Activated CD4-positive, alpha-beta memory T cell treated with anti-CD3 and anti-CD28 coated beads for 36 hours (primary cell): ENCODE data around the gene RARB. TPM values are rescaled to one million over a fixed set of nuclear protein-coding genes. Genes with fewer than 3 reads are reported as not detected.

ENCODE experiments used
- CTCF ChIA-PET: fragments of 350-600 bp; sonication (Branson Sonifier 250); formaldehyde crosslinking; loops from one replicate; lab custom pipeline; 2021; ENCODE audit warnings: antibody characterized with exemption, inconsistent platforms; lab: Charles Lee
- POLR2A ChIA-PET: fragments of 350-600 bp; sonication (Branson Sonifier 250); formaldehyde crosslinking; loops from one replicate; lab custom pipeline; 2021; ENCODE audit warnings: antibody characterized with exemption; lab: Charles Lee
- DNase-seq: peaks from one replicate; pipeline ENCODE4 v3.0.0-alpha.2; 2020
- H3K27ac Mint-ChIP-seq: one replicate; pipeline ENCODE4 v1.8.0; 2021; ENCODE audit warnings: mixed read lengths
- H3K27me3 Mint-ChIP-seq: one replicate; pipeline ENCODE4 v1.8.0; 2021; ENCODE audit warnings: mixed read lengths
- H3K36me3 Mint-ChIP-seq: one replicate; pipeline ENCODE4 v1.8.0; 2021; ENCODE audit warnings: mixed read lengths
- H3K4me1 Mint-ChIP-seq: one replicate; pipeline ENCODE4 v1.8.0; 2021; ENCODE audit warnings: low read depth, mixed read lengths
- H3K4me3 Mint-ChIP-seq: one replicate; pipeline ENCODE4 v1.8.0; 2021; ENCODE audit warnings: mild to moderate bottlenecking, mixed read lengths
- H3K9me3 Mint-ChIP-seq: one replicate; pipeline ENCODE4 v1.8.0; 2021; ENCODE audit warnings: mixed read lengths
- intact Hi-C: fragments of 100-400 bp; cut with micrococcal nuclease; formaldehyde crosslinking; loops from one replicate; pipeline ENCODE4 v1.15.1; 2023
- total RNA-seq, 2 experiments: library from RNA; stranded (reverse); gene quantifications; one replicate each; pipeline ENCODE4 v1.2.3, GENCODE V29; 2021

RARB gene
- total RNA-seq, 2 experiments from 2014 or later = not detected

DNA sequence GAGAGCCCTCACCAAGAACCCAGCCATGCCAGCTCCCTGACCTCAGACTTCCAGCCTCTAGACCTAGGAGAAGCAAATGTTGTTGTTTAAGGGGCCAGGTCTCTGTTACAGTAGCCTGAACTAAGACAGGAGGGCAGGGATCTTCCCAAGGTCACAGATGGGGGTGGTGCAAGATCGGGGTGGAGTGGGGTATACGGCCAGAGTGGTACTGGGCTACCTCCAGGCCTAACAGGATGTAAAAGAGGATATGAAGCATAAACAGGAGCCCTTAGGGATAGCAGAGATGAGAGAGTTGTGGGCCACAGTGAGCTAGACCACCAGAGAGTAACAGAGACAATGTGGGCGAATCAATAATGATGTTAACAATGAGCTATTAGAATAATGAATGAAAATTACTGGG lies 153.8 kb downstream of the RARB start:
- H3K9me3 Mint-ChIP-seq = no peaks in the 10 kb centered on the region
- H3K4me3 Mint-ChIP-seq = no peak overlapping the region
- H3K36me3 Mint-ChIP-seq = no peaks in the 10 kb centered on the region
- no peak for DNase-seq
- no peak overlapping the region for H3K27ac Mint-ChIP-seq
- ChIA-PET CTCF (interaction anchor here (0.9 kb wide), 1 partner anchor 12 kb away, joined by 3 read pairs; no protein-coding TSS in a partner anchor), POLR2A (no interaction called here)
- H3K4me1 Mint-ChIP-seq = no peaks in the 10 kb centered on the region
- intact Hi-C loops = no loop called here
- no peaks in the 10 kb centered on the region for H3K27me3 Mint-ChIP-seq

- Mint-ChIP-seq H3K9me3 (no peaks in the 10 kb centered on the region), H3K36me3 (no peaks in the 10 kb centered on the region), H3K27ac (no peak overlapping the region), H3K4me3 (no peak overlapping the region), H3K27me3 (no peaks in the 10 kb centered on the region), H3K4me1 (no peaks in the 10 kb centered on the region)
- CTCF ChIA-PET = interaction anchor here (0.9 kb wide), 1 partner anchor 13 kb away, joined by 3 read pairs; no protein-coding TSS in a partner anchor
- DNase-seq = no peak
- POLR2A ChIA-PET = no interaction called here
- intact Hi-C loops = no loop called here
Observed at GRCh38 chr3:25582242-25582641, 154.2 kb downstream of the RARB start.

DNA sequence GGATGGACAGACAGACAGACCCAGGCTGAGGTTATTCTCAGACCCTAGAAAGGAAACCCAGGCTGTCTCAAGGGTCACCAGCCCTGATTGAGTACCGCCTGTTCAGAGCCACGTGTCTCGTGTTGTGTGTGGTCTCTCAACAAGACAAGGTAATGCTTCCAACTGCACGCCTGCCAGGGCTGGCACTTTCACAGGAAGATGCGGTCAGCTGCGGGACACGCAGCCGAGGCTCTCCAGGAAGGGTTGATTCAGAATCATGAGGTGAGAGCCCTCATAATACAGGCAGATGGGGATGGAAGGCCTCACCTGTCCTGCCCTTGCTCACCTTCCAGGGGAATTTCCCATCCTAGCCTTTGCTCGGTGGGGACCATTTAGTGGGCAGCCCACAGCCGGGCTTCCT lies 155.3 kb downstream of the RARB start:
- ChIA-PET CTCF (no interaction called here), POLR2A (no interaction called here)
- Mint-ChIP-seq H3K9me3 (no peaks in the 10 kb centered on the region), H3K4me3 (no peak overlapping the region), H3K27me3 (no peaks in the 10 kb centered on the region), H3K27ac (no peak overlapping the region), H3K4me1 (no peaks in the 10 kb centered on the region), H3K36me3 (no peaks in the 10 kb centered on the region)
- DNase-seq = no peak
- intact Hi-C loops = no loop called here

DNA sequence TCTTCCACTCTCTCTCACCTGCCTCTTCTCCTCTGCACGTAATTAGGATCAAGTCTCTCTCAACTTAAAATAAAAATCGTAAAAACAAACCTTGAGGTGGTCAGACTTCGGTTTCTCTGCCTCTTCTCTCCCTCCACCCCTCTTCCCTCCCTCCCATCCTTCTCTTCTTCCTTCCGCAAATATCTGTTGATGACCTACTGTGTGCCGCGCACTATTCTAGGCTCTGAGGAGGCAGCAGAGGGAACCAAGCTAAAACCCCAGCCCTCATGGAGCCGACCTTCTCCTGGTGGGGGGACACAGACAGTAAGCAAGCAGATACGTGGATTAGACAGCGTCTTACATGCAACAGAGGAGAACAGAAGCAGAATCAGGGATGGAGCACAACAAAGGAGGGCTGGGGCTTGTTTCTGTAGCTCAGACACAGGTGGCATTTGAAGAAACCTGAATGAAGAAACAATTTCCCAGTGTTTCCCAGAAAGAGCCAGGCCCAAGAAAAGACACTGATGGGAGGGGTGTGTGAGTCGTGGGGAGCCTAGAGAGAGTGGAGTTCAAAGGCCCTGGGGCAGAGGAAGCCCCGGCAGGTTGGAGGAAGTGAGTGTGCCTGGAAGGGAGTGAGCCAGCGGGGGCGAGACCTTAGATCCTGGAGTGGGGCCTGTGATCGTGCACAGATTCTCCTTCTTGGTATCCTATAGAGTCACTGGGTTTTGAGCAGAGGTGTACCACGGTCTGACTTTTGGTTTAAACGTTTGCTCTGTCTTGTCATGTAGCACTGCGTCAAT lies 156.1 kb downstream of the RARB start:
- H3K27me3 Mint-ChIP-seq = no peaks in the 10 kb centered on the region
- intact Hi-C loops = no loop called here
- POLR2A ChIA-PET = no interaction called here
- no peak for DNase-seq
- CTCF ChIA-PET = interaction anchor here (1.7 kb wide), 1 partner anchor 10 kb away, joined by 6 read pairs; no protein-coding TSS in a partner anchor
- H3K36me3 Mint-ChIP-seq = no peaks in the 10 kb centered on the region
- no peaks in the 10 kb centered on the region for H3K4me1 Mint-ChIP-seq
- H3K4me3 Mint-ChIP-seq = no peak overlapping the region
- no peaks in the 10 kb centered on the region for H3K9me3 Mint-ChIP-seq
- H3K27ac Mint-ChIP-seq = no peak overlapping the region

DNA sequence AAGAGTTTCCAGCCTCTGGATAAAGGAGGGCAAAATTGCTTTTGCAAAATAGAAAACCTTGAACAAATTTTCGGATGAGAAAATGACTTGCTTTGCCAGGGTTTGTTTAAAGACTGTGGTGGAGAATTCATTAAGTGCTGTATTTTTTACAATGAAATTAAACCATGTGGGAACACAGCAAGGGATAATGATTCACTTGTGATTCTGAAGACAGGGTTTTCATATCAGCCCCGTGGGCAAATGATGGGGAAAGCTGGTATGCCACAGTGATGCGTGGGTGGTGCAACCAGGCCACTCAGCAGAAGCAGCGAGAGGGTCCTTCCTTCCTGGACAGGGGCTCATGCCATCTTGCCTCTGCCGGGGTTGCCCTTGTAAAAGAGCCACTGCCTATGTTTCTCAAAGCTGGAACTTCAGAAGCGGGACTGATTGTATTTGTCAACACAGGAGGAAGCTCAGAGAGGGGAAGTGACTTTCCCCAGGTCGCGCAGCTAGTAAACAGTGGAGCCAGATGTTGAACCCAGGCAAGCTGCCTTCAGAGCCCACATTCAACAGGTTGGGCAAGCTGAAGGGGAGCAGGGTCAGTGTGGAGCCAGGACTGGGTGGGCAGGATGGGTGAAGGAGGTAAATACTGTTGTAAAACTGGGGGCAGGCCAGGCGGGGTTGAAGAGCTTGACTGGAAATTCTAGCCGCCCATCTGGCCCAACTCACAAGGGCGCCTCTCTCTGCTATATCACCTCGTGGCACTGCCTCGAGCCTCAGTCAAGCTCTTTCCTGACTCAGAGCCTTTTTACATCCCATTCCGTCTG lies 157.5 kb downstream of the RARB start:
- no peaks in the 10 kb centered on the region for H3K27me3 Mint-ChIP-seq
- H3K4me3 Mint-ChIP-seq = no peak overlapping the region
- H3K9me3 Mint-ChIP-seq = no peaks in the 10 kb centered on the region
- H3K4me1 Mint-ChIP-seq = no peaks in the 10 kb centered on the region
- no peaks in the 10 kb centered on the region for H3K36me3 Mint-ChIP-seq
- H3K27ac Mint-ChIP-seq = no peak overlapping the region
- ChIA-PET POLR2A (no interaction called here), CTCF (interaction anchor here (1.7 kb wide), 1 partner anchor 9 kb away, joined by 6 read pairs; no protein-coding TSS in a partner anchor)
- intact Hi-C loops = no loop called here
- DNase-seq = no peak

GRCh38 chr3:25586167-25586505 lies 158.1 kb downstream of the RARB start:
- intact Hi-C loops = no loop called here
- no peaks in the 10 kb centered on the region for H3K27me3 Mint-ChIP-seq
- no peaks in the 10 kb centered on the region for H3K4me1 Mint-ChIP-seq
- no peak overlapping the region for H3K27ac Mint-ChIP-seq
- ChIA-PET CTCF (no interaction called here), POLR2A (no interaction called here)
- H3K36me3 Mint-ChIP-seq = no peaks in the 10 kb centered on the region
- no peak for DNase-seq
- no peak overlapping the region for H3K4me3 Mint-ChIP-seq
- no peaks in the 10 kb centered on the region for H3K9me3 Mint-ChIP-seq

- H3K27me3 Mint-ChIP-seq = no peaks in the 10 kb centered on the region
- no peak for DNase-seq
- no peak overlapping the region for H3K4me3 Mint-ChIP-seq
- intact Hi-C loops = no loop called here
- no peaks in the 10 kb centered on the region for H3K9me3 Mint-ChIP-seq
- H3K27ac Mint-ChIP-seq = no peak overlapping the region
- CTCF ChIA-PET = no interaction called here
- no peaks in the 10 kb centered on the region for H3K36me3 Mint-ChIP-seq
- POLR2A ChIA-PET = no interaction called here
- H3K4me1 Mint-ChIP-seq = no peaks in the 10 kb centered on the region
Observed at GRCh38 chr3:25586553-25586952, 158.5 kb downstream of the RARB start.

DNA sequence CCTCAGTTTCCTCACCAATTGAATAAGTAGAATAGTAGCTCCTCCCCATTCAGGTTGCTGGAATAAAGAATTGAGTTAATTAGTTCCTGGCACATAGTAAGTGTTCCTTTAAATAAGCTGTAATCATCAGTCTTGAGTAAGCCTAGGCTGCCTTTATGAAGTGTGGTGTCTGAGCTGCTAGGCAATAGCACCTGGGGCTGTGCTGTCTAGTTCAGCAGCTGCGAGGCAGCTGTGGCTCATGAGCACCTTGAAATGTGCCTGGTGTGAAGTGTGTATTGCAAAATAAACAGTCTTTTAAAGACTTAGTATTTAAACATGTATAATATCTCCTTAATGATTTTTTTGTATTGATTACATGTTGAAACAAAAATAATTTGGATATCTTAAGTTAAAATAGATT lies 159.0 kb downstream of the RARB start:
- Mint-ChIP-seq H3K36me3 (no peaks in the 10 kb centered on the region), H3K9me3 (no peaks in the 10 kb centered on the region), H3K27ac (no peak overlapping the region), H3K27me3 (no peaks in the 10 kb centered on the region), H3K4me3 (no peak overlapping the region), H3K4me1 (no peaks in the 10 kb centered on the region)
- ChIA-PET POLR2A (no interaction called here), CTCF (no interaction called here)
- intact Hi-C loops = no loop called here
- DNase-seq = no peak

DNA sequence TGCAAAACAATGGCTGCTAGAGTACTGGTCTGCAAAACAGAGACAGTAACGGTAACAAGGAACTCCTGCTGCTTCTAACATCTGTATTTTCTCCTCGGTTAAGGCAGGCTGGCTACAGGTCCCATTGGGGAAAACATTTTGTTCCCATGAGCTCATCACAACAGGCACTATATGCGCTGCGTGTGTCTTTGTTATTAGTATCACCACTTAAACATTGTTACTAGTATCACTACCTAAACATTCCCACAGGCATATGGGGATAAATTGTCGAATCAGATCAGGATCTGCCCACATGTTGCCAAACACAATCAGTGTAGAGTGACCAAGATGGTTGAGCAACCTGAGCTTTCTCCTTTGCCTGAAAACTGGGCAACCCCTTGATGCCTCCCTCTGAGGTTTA lies 159.5 kb downstream of the RARB start:
- no peak for DNase-seq
- no peaks in the 10 kb centered on the region for H3K27me3 Mint-ChIP-seq
- ChIA-PET CTCF (no interaction called here), POLR2A (no interaction called here)
- intact Hi-C loops = no loop called here
- no peak overlapping the region for H3K27ac Mint-ChIP-seq
- no peaks in the 10 kb centered on the region for H3K9me3 Mint-ChIP-seq
- H3K4me3 Mint-ChIP-seq = no peak overlapping the region
- no peaks in the 10 kb centered on the region for H3K36me3 Mint-ChIP-seq
- no peaks in the 10 kb centered on the region for H3K4me1 Mint-ChIP-seq

DNA sequence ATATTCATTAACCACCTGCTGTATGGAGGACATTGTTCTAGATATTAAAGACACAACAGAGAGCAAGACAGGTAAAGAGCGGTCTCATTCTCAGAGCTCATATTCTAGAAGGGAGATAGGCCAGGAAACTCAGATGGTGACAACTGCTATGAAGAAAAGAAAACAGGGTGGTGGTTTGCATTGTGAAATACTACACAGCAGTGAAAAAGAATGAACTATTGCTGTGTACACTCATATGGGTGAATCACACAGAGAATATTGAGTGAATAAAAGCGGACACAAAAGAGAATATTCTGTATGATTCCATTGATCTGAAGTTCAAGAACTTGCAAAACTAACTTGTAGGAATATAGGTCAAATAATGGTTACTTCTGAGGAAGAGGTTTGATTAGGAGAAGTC lies 159.9 kb downstream of the RARB start:
- Mint-ChIP-seq H3K4me1 (no peaks in the 10 kb centered on the region), H3K36me3 (no peaks in the 10 kb centered on the region), H3K27ac (no peak overlapping the region), H3K27me3 (no peaks in the 10 kb centered on the region), H3K9me3 (no peaks in the 10 kb centered on the region), H3K4me3 (no peak overlapping the region)
- POLR2A ChIA-PET = no interaction called here
- CTCF ChIA-PET = no interaction called here
- intact Hi-C loops = no loop called here
- no peak for DNase-seq

DNA sequence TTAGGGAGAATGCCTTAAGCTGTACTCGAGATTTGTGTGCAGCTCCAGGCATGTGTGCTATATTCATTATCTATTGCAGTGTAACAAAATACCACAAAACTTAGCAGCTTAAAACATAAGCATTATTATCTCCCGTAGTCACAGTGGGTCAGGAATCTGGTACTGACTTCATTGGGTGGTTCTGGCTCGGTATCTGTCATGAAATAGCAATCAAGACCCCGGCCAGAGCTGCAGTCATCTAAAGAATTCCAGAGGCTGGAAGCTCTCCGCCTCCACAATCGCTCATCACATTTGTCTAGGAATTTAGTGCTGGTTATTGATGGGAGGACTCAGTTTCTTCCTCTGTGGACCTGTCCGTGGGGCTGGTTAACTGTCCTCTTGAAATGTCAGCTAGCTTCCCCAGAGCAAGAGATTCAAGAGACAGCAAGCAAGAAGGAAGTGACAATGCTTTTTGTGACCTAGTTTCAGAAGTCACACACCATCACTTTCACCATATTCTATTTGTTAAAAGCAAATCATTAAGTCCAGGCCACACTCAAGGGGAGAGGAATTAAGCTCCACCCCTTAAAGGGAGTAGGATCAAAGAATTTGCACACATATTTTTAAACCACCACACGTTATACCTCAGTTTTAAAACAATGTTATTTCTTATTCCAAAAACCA lies 160.5 kb downstream of the RARB start:
- DNase-seq = no peak
- no peaks in the 10 kb centered on the region for H3K9me3 Mint-ChIP-seq
- H3K4me1 Mint-ChIP-seq = no peaks in the 10 kb centered on the region
- ChIA-PET CTCF (no interaction called here), POLR2A (no interaction called here)
- no peaks in the 10 kb centered on the region for H3K36me3 Mint-ChIP-seq
- no peak overlapping the region for H3K4me3 Mint-ChIP-seq
- H3K27me3 Mint-ChIP-seq = no peaks in the 10 kb centered on the region
- no peak overlapping the region for H3K27ac Mint-ChIP-seq
- intact Hi-C loops = no loop called here

- Mint-ChIP-seq H3K36me3 (no peaks in the 10 kb centered on the region), H3K4me1 (no peaks in the 10 kb centered on the region), H3K27me3 (no peaks in the 10 kb centered on the region), H3K27ac (no peak overlapping the region), H3K4me3 (no peak overlapping the region), H3K9me3 (no peaks in the 10 kb centered on the region)
- ChIA-PET POLR2A (no interaction called here), CTCF (no interaction called here)
- DNase-seq = no peak
- intact Hi-C loops = no loop called here
Observed at GRCh38 chr3:25589104-25589782, 161.2 kb downstream of the RARB start.
